Measurements from ENCODE around the gene CT45A1.
"Not testable (repeated sequence)": the region's sequence is repeated elsewhere in the genome, so short reads cannot be mapped to it uniquely, and the experiment has no call there.

The CT45A1 gene

GRCh38 chrX:135713183-135713689 lies at the start of gene CT45A1:
TSS of gene CT45A1 (plus strand) at chrX:135713639. CDS start at chrX:135718941, 5,302 bp downstream.
- not testable (repeated sequence) for DNase-seq

GRCh38 chrX:135672979-135673378 lies 40.5 kb upstream of the CT45A1 start:
- not testable (repeated sequence) for DNase-seq

GRCh38 chrX:135688137-135688536 lies 25.3 kb upstream of the CT45A1 start:
- DNase-seq: no peak

- DNase-seq: no peak
These were observed 18.0 kb upstream of the CT45A1 start for GRCh38 chrX:135695471-135695870.

- DNase-seq: no peak
These were observed 15.8 kb upstream of the CT45A1 start for GRCh38 chrX:135697601-135698000.

GRCh38 chrX:135698924-135699323 lies 14.5 kb upstream of the CT45A1 start:
- no peak for DNase-seq

- no peak for DNase-seq
These were observed 5.6 kb upstream of the CT45A1 start for GRCh38 chrX:135707880-135708279.

- DNase-seq: no peak
These were observed 356 bp downstream of the CT45A1 start for GRCh38 chrX:135713795-135714194.

- not testable (repeated sequence) for DNase-seq
These were observed 21.2 kb downstream of the CT45A1 start for GRCh38 chrX:135734666-135735065.

- no peak for DNase-seq
These were observed 24.1 kb downstream of the CT45A1 start for GRCh38 chrX:135737366-135738071.

GRCh38 chrX:135740681-135741149 lies 27.3 kb downstream of the CT45A1 start:
- DNase-seq: peak; percentile 38

- DNase-seq: no peak
These were observed 27.8 kb downstream of the CT45A1 start for GRCh38 chrX:135741192-135741715.

GRCh38 chrX:135744739-135745138 lies 31.3 kb downstream of the CT45A1 start:
- not testable (repeated sequence) for DNase-seq

GRCh38 chrX:135768091-135768490 lies 54.7 kb downstream of the CT45A1 start, which contains the start of gene CT45A3:
TSS of gene CT45A3 (minus strand) at chrX:135768191. CDS start at chrX:135764444, 3,747 bp downstream.
- not testable (repeated sequence) for DNase-seq
